VCaP (cell line): ENCODE results near the gene FGD4.

Experiments
- H3K27ac ChIP-seq: fragments of 450-650 bp; 2 replicates; pipeline ENCODE4 v1.5.1; 2017
- CTCF ChIP-seq: fragments of 450-650 bp; conservative IDR thresholded peaks from 2 replicates; pipeline ENCODE4 v1.5.1; 2017; ENCODE audit warnings: mild to moderate bottlenecking, moderate library complexity

Gene FGD4

GRCh38 chr12:32478858-32479725, 79.7 kb downstream of the FGD4 start:
- no peak overlapping the region for H3K27ac ChIP-seq
- no peak for TF ChIP-seq CTCF

GRCh38 chr12:32482226-32482625, 82.9 kb downstream of the FGD4 start:
- TF ChIP-seq CTCF = no peak
- H3K27ac ChIP-seq = no peak overlapping the region

- no peak for TF ChIP-seq CTCF
- H3K27ac ChIP-seq = no peak overlapping the region
Observed at GRCh38 chr12:32483499-32483898, 84.1 kb downstream of the FGD4 start.

GRCh38 chr12:32483993-32484392, 84.6 kb downstream of the FGD4 start:
- no peak for TF ChIP-seq CTCF
- no peak overlapping the region for H3K27ac ChIP-seq

GRCh38 chr12:32486158-32486557, 86.8 kb downstream of the FGD4 start:
- no peak for TF ChIP-seq CTCF
- H3K27ac ChIP-seq = no peak overlapping the region

- H3K27ac ChIP-seq = no peak overlapping the region
- no peak for TF ChIP-seq CTCF
Observed at GRCh38 chr12:32488132-32488531, 88.8 kb downstream of the FGD4 start.

- no peak for TF ChIP-seq CTCF
- H3K27ac ChIP-seq = no peak overlapping the region
Observed at GRCh38 chr12:32489070-32489469, 89.7 kb downstream of the FGD4 start.
